OCI-LY3 (cell line): ENCODE data around the gene MKLN1.

Source experiments
- H2AFZ ChIP-seq: fragments of 200-600, 300-600 bp; shearing (Covaris generic); 2 replicates; pipeline ENCODE4 v1.6.0; 2014; ENCODE audit warnings: antibody characterized with exemption, low read depth, low read length
- H3K27ac ChIP-seq: fragments of 200-600, 300-600 bp; sonication (generic); 2 replicates; pipeline ENCODE4 v1.5.1; 2014; ENCODE audit warnings: mild to moderate bottlenecking, low read length, moderate library complexity, mixed read lengths
- H3K27me3 ChIP-seq: fragments of 200-600, 300-600 bp; sonication (generic); 2 replicates; pipeline ENCODE4 v1.6.1; 2014; ENCODE audit warnings: low read depth, low read length, mixed read lengths
- H3K36me3 ChIP-seq: fragments of 200-600, 300-600 bp; sonication (generic); replicated peaks from 2 replicates; pipeline ENCODE3; 2014; ENCODE audit warnings: low read depth, low read length, mixed read lengths
- H3K4me1 ChIP-seq: fragments of 300-600, 200-600 bp; sonication (generic); 2 replicates; pipeline ENCODE4 v1.6.1; 2014; ENCODE audit warnings: low read length, mixed read lengths
- H3K4me2 ChIP-seq: fragments of 200-600, 300-600 bp; sonication (generic); 2 replicates; pipeline ENCODE4 v1.6.1; 2014; ENCODE audit warnings: low read length, mixed read lengths
- H3K4me3 ChIP-seq: fragments of 300-600, 200-600 bp; sonication (generic); 2 replicates; pipeline ENCODE4 v1.5.1; 2014; ENCODE audit warnings: antibody characterized with exemption, mild to moderate bottlenecking, low read length, moderate library complexity
- H3K79me2 ChIP-seq: fragments of 300-600, 200-600 bp; shearing (Covaris generic); 2 replicates; pipeline ENCODE4 v1.6.1; 2014; ENCODE audit warnings: mild to moderate bottlenecking, low read length, mixed read lengths
- H3K9ac ChIP-seq: fragments of 300-600, 200-600 bp; shearing (Covaris generic); 2 replicates; pipeline ENCODE4 v1.6.0; 2014; ENCODE audit warnings: mild to moderate bottlenecking, low read length, moderate library complexity
- H3K9me3 ChIP-seq: fragments of 200-600, 300-600 bp; shearing (Covaris generic); 2 replicates; pipeline ENCODE4 v1.6.1; 2014; ENCODE audit warnings: low read length, mixed read lengths; ENCODE audit not compliant: insufficient read depth
- H4K20me1 ChIP-seq: fragments of 200-600, 300-600 bp; sonication (generic); 2 replicates; pipeline ENCODE4 v1.6.1; 2016; ENCODE audit warnings: low read length, mixed read lengths; ENCODE audit not compliant: insufficient read depth
- CTCF ChIP-seq: fragments of 200-600, 300-600 bp; sonication (generic); IDR thresholded peaks from 2 replicates; pipeline ENCODE4 v1.5.1; 2014; ENCODE audit warnings: antibody characterized with exemption, low read length, low read depth
- EZH2phosphoT487 ChIP-seq: fragments of 200-600 bp; shearing (Covaris generic); IDR thresholded peaks from 2 replicates; pipeline ENCODE4 v1.6.1; 2018; ENCODE audit warnings: antibody characterized with exemption, mixed run types, low read depth

The MKLN1 gene

GRCh38 chr7:131327626-131328376 is at the start of gene MKLN1:
Gene MKLN1 (plus strand): TSS chr7:131327876. CDS start chr7:131327900, 24 bp downstream.
- Histone ChIP-seq H3K4me2 (peak within 1 kb of the TSS; percentile 99), H3K9me3 (no peaks in the 10 kb centered on the region), H3K36me3 (no peaks in the 10 kb centered on the region), H3K4me1 (peaks cover 33% of the 10 kb centered on the region), H2AFZ (peak within 1 kb of the TSS; percentile 99), H3K79me2 (peaks cover 53% of the 10 kb centered on the region), H3K4me3 (peak within 1 kb of the TSS; percentile 91), H3K27ac (peak within 1 kb of the TSS; percentile 64), H3K27me3 (no peaks in the 10 kb centered on the region), H3K9ac (peak within 1 kb of the TSS; percentile 95), H4K20me1 (peaks cover 12% of the 10 kb centered on the region)
- TF ChIP-seq CTCF (no peak), EZH2phosphoT487 (no peak)

- Histone ChIP-seq H3K4me1 (no peaks in the 10 kb centered on the region), H3K36me3 (no peaks in the 10 kb centered on the region), H3K27ac (no peak overlapping the region), H2AFZ (no peak overlapping the region), H4K20me1 (no peaks in the 10 kb centered on the region), H3K79me2 (no peaks in the 10 kb centered on the region), H3K4me3 (no peak overlapping the region), H3K9me3 (no peaks in the 10 kb centered on the region), H3K27me3 (no peaks in the 10 kb centered on the region), H3K4me2 (no peak overlapping the region), H3K9ac (no peak overlapping the region)
- TF ChIP-seq EZH2phosphoT487, result no peak
- TF ChIP-seq CTCF, result no peak
Measured at GRCh38 chr7:131279044-131279443, 48.6 kb upstream of the MKLN1 start.

- H2AFZ ChIP-seq, result no peak overlapping the region
- H3K4me1 ChIP-seq, result no peaks in the 10 kb centered on the region
- no peak overlapping the region for H3K27ac ChIP-seq
- H3K4me2 ChIP-seq, result no peak overlapping the region
- H3K4me3 ChIP-seq, result no peak overlapping the region
- no peaks in the 10 kb centered on the region for H3K27me3 ChIP-seq
- H3K36me3 ChIP-seq, result no peaks in the 10 kb centered on the region
- no peaks in the 10 kb centered on the region for H3K9me3 ChIP-seq
- TF ChIP-seq CTCF (no peak), EZH2phosphoT487 (no peak)
- no peaks in the 10 kb centered on the region for H4K20me1 ChIP-seq
- H3K79me2 ChIP-seq, result no peaks in the 10 kb centered on the region
- H3K9ac ChIP-seq, result no peak overlapping the region
Measured at GRCh38 chr7:131281266-131282048, 46.2 kb upstream of the MKLN1 start.

- no peak overlapping the region for H3K4me2 ChIP-seq
- no peaks in the 10 kb centered on the region for H3K9me3 ChIP-seq
- no peak for TF ChIP-seq EZH2phosphoT487
- TF ChIP-seq CTCF, result no peak
- no peak overlapping the region for H2AFZ ChIP-seq
- H3K27ac ChIP-seq, result no peak overlapping the region
- no peaks in the 10 kb centered on the region for H3K36me3 ChIP-seq
- H3K9ac ChIP-seq, result no peak overlapping the region
- H3K4me3 ChIP-seq, result no peak overlapping the region
- H3K79me2 ChIP-seq, result no peaks in the 10 kb centered on the region
- H4K20me1 ChIP-seq, result no peaks in the 10 kb centered on the region
- no peaks in the 10 kb centered on the region for H3K27me3 ChIP-seq
- H3K4me1 ChIP-seq, result no peaks in the 10 kb centered on the region
Measured at GRCh38 chr7:131284702-131285419, 42.8 kb upstream of the MKLN1 start.
